ENCODE data around the gene PCDH9.

PCDH9 gene

GRCh38 chr13:67015976-67016600 lies 214.0 kb downstream of the PCDH9 start:
- DNase-seq = no peak

- DNase-seq = no peak
These were observed 215.7 kb downstream of the PCDH9 start for GRCh38 chr13:67014399-67014798.

GRCh38 chr13:67013709-67014108 lies 216.4 kb downstream of the PCDH9 start:
- DNase-seq = no peak

- no peak for DNase-seq
These were observed 222.0 kb downstream of the PCDH9 start for GRCh38 chr13:67008075-67008668.

- DNase-seq = no peak
These were observed 225.6 kb downstream of the PCDH9 start for GRCh38 chr13:67004511-67004910.

GRCh38 chr13:67003743-67004142 lies 226.4 kb downstream of the PCDH9 start:
- no peak for DNase-seq

GRCh38 chr13:67001363-67001762 lies 228.8 kb downstream of the PCDH9 start:
- DNase-seq = no peak

DNA sequence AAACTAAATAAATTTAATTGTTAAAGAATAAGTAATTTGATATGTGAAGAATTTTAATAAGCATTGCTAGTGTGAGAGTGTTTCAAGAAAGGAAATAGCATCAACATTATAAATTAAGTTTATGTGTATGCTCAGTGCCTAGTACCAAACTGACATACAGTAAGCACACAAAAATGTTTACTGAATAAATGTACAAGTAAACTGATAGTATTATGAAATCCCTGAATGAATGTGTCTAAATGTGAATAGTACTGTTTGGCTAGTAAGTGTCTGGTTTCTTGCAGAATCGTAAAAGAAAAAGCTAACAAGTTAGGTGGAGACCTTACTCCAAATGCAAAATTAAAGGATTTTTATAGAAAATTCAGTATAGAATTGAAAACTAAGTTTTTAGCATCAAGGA lies 233.6 kb downstream of the PCDH9 start:
- DNase-seq = no peak

DNA sequence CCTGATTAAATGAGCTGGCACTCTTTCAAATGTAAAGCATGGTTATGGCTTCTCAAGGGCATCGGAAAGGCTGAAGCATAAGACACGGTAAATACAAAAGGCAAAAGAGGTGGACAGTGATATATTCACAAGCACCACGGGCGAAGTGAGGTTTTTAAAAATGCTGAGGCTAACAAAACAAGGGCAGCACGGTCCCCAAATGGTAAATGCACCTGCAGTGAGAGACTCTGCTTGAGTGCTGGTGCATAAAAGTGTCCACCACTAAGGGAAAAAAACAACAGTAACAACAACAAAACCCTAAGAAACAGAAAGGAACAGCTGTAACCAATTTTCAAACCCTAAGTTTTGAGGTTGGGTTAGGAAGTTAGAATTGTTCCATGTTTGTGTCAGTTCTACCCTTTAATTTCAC lies 234.9 kb downstream of the PCDH9 start:
- DNase-seq = no peak

- no peak for DNase-seq
These were observed 235.5 kb downstream of the PCDH9 start for GRCh38 chr13:66994517-66995202.

GRCh38 chr13:66994097-66994496 lies 236.0 kb downstream of the PCDH9 start:
- DNase-seq = no peak

- DNase-seq = no peak
These were observed 237.4 kb downstream of the PCDH9 start for GRCh38 chr13:66992719-66993118.

DNA sequence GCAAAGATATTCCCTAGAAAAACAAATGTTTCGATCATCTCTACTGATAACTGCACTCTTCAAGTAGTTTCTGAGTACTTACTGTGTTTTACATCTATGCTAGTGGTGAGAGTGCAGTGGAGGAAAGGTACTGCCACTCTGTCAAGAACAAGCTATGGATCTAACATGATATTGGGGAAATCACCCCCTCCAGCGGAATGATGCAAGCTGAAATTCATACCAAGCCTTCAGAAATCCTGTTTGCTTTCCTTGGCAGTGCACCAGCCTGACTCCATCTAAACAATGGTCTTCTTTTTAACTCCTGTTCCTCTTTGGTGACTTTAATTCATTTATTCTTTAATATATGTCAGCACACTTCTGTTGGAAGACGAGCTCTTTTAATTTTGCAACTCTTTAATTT lies 238.0 kb downstream of the PCDH9 start:
- no peak for DNase-seq

DNA sequence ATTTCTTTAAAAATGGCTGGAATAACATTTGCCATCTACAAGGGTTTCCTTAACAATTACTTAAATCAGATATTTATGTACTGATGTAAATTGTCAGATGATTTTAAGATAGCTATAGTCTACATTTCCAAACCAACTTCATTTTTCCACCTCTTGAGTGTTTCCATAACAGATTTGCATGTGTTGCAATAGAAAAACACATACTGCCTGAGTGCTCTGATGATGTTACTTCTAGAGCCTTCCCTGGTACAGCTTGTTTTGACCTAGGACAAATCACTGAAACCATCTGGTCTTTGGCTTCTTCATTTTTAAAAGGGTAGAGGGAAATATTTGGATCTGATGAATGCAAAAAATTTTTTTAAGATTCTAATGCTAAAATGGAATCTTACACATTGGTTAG lies 245.9 kb downstream of the PCDH9 start:
- DNase-seq = no peak

DNA sequence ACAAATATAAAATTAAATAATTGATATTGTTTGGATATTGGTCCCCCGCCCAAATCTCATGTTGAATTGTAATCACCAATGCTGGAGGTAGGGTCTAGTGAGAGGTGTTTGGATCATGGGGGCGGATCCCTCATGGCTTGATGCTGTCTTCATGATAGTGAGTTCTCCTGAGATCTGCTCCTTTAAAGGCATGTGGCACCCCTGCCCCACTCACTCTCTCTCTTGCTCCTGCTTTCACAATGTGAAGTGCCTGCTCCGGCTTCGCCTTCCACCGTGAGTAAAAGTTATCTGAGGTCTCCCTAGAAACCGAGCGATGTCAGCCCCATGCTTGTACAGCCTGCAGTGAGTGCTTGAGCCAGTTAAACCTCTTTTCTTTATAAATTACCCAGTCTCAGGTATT lies 248.2 kb downstream of the PCDH9 start:
- no peak for DNase-seq

DNA sequence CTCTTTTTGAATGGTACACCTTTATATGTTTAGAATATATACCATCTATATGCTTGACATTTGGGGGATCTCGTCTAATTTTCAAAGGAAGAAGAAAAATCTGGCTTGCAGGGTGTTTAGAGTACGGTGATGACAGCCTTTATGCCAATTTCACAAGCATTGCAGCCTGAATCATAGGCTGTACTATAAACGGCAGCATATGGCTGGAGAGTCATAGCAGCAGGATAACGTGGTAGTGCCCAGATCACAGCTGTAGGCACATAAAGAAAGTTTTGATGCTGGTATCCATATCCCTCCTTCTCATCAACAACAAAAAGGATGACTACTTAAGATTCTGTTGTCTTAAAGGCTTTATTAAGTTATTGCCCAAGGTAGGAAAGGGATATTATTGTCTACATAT lies 253.0 kb downstream of the PCDH9 start:
- no peak for DNase-seq

- DNase-seq = no peak
These were observed 255.2 kb downstream of the PCDH9 start for GRCh38 chr13:66974889-66975288.

DNA sequence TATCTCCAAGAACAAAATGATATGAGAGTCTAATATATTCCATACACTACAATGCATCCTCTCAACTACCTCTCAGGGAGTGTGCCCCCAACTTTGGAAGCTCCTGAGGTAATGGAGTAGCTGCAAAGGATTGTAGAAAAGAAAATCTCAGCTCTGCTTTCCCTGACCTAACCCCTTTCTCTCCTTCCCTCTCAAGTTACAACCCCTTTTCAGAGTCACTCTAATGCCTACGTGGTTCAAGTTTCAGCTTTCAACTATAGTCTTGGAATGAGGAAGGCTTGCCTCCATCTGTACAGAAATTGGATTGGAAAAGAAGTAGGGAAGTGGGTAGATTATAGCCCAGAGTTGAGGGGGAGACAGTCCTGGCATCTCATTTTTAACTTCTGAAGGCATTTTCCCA lies 256.0 kb downstream of the PCDH9 start:
- DNase-seq = no peak

GRCh38 chr13:66972659-66973058 lies 257.5 kb downstream of the PCDH9 start:
- DNase-seq = no peak

- no peak for DNase-seq
These were observed 259.1 kb downstream of the PCDH9 start for GRCh38 chr13:66971004-66971403.

DNA sequence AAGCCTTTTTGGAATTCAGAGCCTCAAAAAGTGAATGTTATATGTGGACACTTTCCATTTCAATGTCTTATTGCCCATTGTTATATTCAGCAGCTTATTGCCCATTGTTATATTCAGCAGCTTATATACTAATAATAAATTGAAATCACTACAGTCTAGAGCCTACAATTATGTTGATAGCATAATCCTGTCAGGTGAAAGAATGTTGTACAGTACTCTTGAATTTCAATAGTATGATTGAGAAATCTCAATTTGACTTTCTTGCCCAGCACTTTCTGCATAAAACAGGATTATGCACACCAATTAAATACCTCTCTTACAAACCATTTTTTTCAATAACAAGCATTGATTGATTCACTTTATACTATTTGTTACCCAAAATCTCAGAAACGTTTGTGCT lies 260.8 kb downstream of the PCDH9 start:
- no peak for DNase-seq

- DNase-seq = no peak
These were observed 262.1 kb downstream of the PCDH9 start for GRCh38 chr13:66967811-66968597.

- no peak for DNase-seq
These were observed 265.0 kb downstream of the PCDH9 start for GRCh38 chr13:66965181-66965580.

- no peak for DNase-seq
These were observed 267.2 kb downstream of the PCDH9 start for GRCh38 chr13:66962953-66963352.

All from activated CD4-positive, alpha-beta T cell treated with anti-CD3 and anti-CD28 coated beads, Interleukin-2, amount 50 U/mL, for 4 hours (primary cell).